Neuron (in vitro differentiated cells): ENCODE measurements around the gene TXNRD3.

Source experiments
- H2AFZ ChIP-seq: one replicate; pipeline ENCODE4 v1.6.1; 2013; ENCODE audit warnings: low read depth, mild to moderate bottlenecking, inconsistent platforms, low read length, moderate library complexity
- H3K27me3 ChIP-seq: one replicate; pipeline ENCODE4 v1.6.1; 2013; ENCODE audit warnings: low read length; ENCODE audit not compliant: insufficient read depth
- H3K36me3 ChIP-seq: one replicate; pipeline ENCODE4 v1.6.1; 2013; ENCODE audit warnings: low read length; ENCODE audit not compliant: insufficient read depth
- H3K4me1 ChIP-seq: one replicate; pipeline ENCODE4 v1.6.1; 2013; ENCODE audit warnings: low read length; ENCODE audit not compliant: insufficient read depth
- H3K4me3 ChIP-seq: 2 replicates; pipeline ENCODE4 v1.5.1; 2013; ENCODE audit warnings: mild to moderate bottlenecking, low read length, moderate library complexity
- H3K9me3 ChIP-seq: one replicate; pipeline ENCODE4 v1.6.1; 2013; ENCODE audit warnings: low read length

TXNRD3 gene

GRCh38 chr3:126654571-126655383 is at the start of gene TXNRD3:
Gene TXNRD3 (minus strand): TSS chr3:126655124.
- Histone ChIP-seq H3K36me3 (no peaks in the 10 kb centered on the region), H3K9me3 (no peaks in the 10 kb centered on the region), H3K4me3 (peak within 1 kb of the TSS; percentile 79), H3K27me3 (no peaks in the 10 kb centered on the region), H2AFZ (peak within 1 kb of the TSS; percentile 99), H3K4me1 (peaks cover 4% of the 10 kb centered on the region)

GRCh38 chr3:126703512-126704493 is 48.9 kb upstream of the TXNRD3 start, which contains the start of gene CHCHD6:
Gene CHCHD6 (plus strand): TSS chr3:126704240. CDS start chr3:126704313, 73 bp downstream.
- Histone ChIP-seq H2AFZ (peak within 1 kb of the TSS; percentile 33), H3K4me3 (peak within 1 kb of the TSS; percentile 75), H3K36me3 (no peaks in the 10 kb centered on the region), H3K9me3 (no peaks in the 10 kb centered on the region), H3K4me1 (peaks cover 6% of the 10 kb centered on the region), H3K27me3 (no peaks in the 10 kb centered on the region)

GRCh38 chr3:126699011-126699410 is 44.1 kb upstream of the TXNRD3 start:
- no peaks in the 10 kb centered on the region for H3K36me3 ChIP-seq

GRCh38 chr3:126696701-126697267 is 41.9 kb upstream of the TXNRD3 start:
- H3K9me3 ChIP-seq: no peaks in the 10 kb centered on the region
- no peak overlapping the region for H2AFZ ChIP-seq
- no peak overlapping the region for H3K4me3 ChIP-seq
- no peaks in the 10 kb centered on the region for H3K27me3 ChIP-seq
- no peaks in the 10 kb centered on the region for H3K36me3 ChIP-seq
- H3K4me1 ChIP-seq: peaks cover 5% of the 10 kb centered on the region

More at GRCh38 chr3:126699011-126699410, 44.1 kb upstream of the TXNRD3 start:
- no peak overlapping the region for H2AFZ ChIP-seq
- no peaks in the 10 kb centered on the region for H3K9me3 ChIP-seq
- H3K27me3 ChIP-seq: no peaks in the 10 kb centered on the region
- H3K4me1 ChIP-seq: no peaks in the 10 kb centered on the region
- H3K4me3 ChIP-seq: no peak overlapping the region

- peaks cover 5% of the 10 kb centered on the region for H3K4me1 ChIP-seq
- H3K9me3 ChIP-seq: no peaks in the 10 kb centered on the region
- no peaks in the 10 kb centered on the region for H3K27me3 ChIP-seq
- H3K36me3 ChIP-seq: no peaks in the 10 kb centered on the region
- no peak overlapping the region for H2AFZ ChIP-seq
- H3K4me3 ChIP-seq: no peak overlapping the region
Measured at GRCh38 chr3:126693921-126694320, 39.0 kb upstream of the TXNRD3 start.

- no peak overlapping the region for H2AFZ ChIP-seq
- H3K4me1 ChIP-seq: peaks cover 5% of the 10 kb centered on the region
- no peaks in the 10 kb centered on the region for H3K36me3 ChIP-seq
- no peaks in the 10 kb centered on the region for H3K27me3 ChIP-seq
- no peak overlapping the region for H3K4me3 ChIP-seq
- no peaks in the 10 kb centered on the region for H3K9me3 ChIP-seq
Measured at GRCh38 chr3:126692858-126693257, 37.9 kb upstream of the TXNRD3 start.

GRCh38 chr3:126691765-126692164 is 36.8 kb upstream of the TXNRD3 start:
- peaks cover 5% of the 10 kb centered on the region for H3K4me1 ChIP-seq
- H3K9me3 ChIP-seq: no peaks in the 10 kb centered on the region
- H3K36me3 ChIP-seq: no peaks in the 10 kb centered on the region
- H2AFZ ChIP-seq: peak overlapping the region; percentile 26
- no peak overlapping the region for H3K4me3 ChIP-seq
- no peaks in the 10 kb centered on the region for H3K27me3 ChIP-seq

- Histone ChIP-seq H3K36me3 (no peaks in the 10 kb centered on the region), H2AFZ (no peak overlapping the region), H3K4me3 (no peak overlapping the region), H3K9me3 (no peaks in the 10 kb centered on the region), H3K27me3 (no peaks in the 10 kb centered on the region), H3K4me1 (peaks cover 23% of the 10 kb centered on the region)
Measured at GRCh38 chr3:126685493-126685892, 30.6 kb upstream of the TXNRD3 start.

- Histone ChIP-seq H3K27me3 (no peaks in the 10 kb centered on the region), H3K9me3 (no peaks in the 10 kb centered on the region), H3K4me1 (peaks cover 27% of the 10 kb centered on the region), H3K4me3 (no peak overlapping the region), H2AFZ (no peak overlapping the region), H3K36me3 (no peaks in the 10 kb centered on the region)
Measured at GRCh38 chr3:126685021-126685420, 30.1 kb upstream of the TXNRD3 start.

GRCh38 chr3:126684218-126684751 is 29.4 kb upstream of the TXNRD3 start:
- Histone ChIP-seq H3K27me3 (no peaks in the 10 kb centered on the region), H3K36me3 (no peaks in the 10 kb centered on the region), H3K4me1 (peaks cover 35% of the 10 kb centered on the region), H3K4me3 (no peak overlapping the region), H2AFZ (no peak overlapping the region), H3K9me3 (no peaks in the 10 kb centered on the region)

- Histone ChIP-seq H3K4me3 (no peak overlapping the region), H2AFZ (no peak overlapping the region), H3K36me3 (no peaks in the 10 kb centered on the region), H3K9me3 (no peaks in the 10 kb centered on the region), H3K4me1 (peaks cover 42% of the 10 kb centered on the region), H3K27me3 (no peaks in the 10 kb centered on the region)
Measured at GRCh38 chr3:126683069-126683468, 28.1 kb upstream of the TXNRD3 start.

GRCh38 chr3:126682009-126682408 is 27.1 kb upstream of the TXNRD3 start:
- Histone ChIP-seq H2AFZ (no peak overlapping the region), H3K4me3 (no peak overlapping the region), H3K9me3 (peaks cover 2% of the 10 kb centered on the region)

More at GRCh38 chr3:126682009-126682408, 27.1 kb upstream of the TXNRD3 start:
- H3K4me1 ChIP-seq: peaks cover 42% of the 10 kb centered on the region
- peaks cover 6% of the 10 kb centered on the region for H3K27me3 ChIP-seq
- no peaks in the 10 kb centered on the region for H3K36me3 ChIP-seq
